Duodenal mucosa (tissue), 2 donors: ENCODE measurements around the gene VSIR.

ENCODE experiments used
- H3K27ac ChIP-seq: one replicate; pipeline ENCODE4 v1.7.0; 2013; ENCODE audit warnings: low read depth, low read length
- H3K27me3 ChIP-seq, 2 donors: one replicate each; pipeline ENCODE4 v1.7.0; 2013; ENCODE audit warnings: low read length in 2 of 2, control low read depth in 1 of 2; ENCODE audit not compliant: insufficient read depth in 2 of 2, control insufficient read depth in 1 of 2
- H3K36me3 ChIP-seq, 2 donors: one replicate each; pipeline ENCODE4 v1.7.0; 2013; ENCODE audit warnings: low read length in 2 of 2, control low read depth in 1 of 2; ENCODE audit not compliant: insufficient read depth in 2 of 2, control insufficient read depth in 1 of 2
- H3K4me1 ChIP-seq, 2 donors: one replicate each; pipeline ENCODE4 v1.7.0; 2013; ENCODE audit warnings: low read length in 2 of 2, control low read depth in 1 of 2; ENCODE audit not compliant: insufficient read depth in 2 of 2, control insufficient read depth in 1 of 2
- H3K4me3 ChIP-seq, 2 donors: one replicate each; pipeline ENCODE4 v1.7.0; 2013; ENCODE audit warnings: low read length in 2 of 2, low read depth in 1 of 2
- H3K9ac ChIP-seq, 2 donors: one replicate each; pipeline ENCODE4 v1.7.0; 2013; ENCODE audit warnings: low read length in 2 of 2, low read depth in 1 of 2
- H3K9me3 ChIP-seq, 2 donors: one replicate each; pipeline ENCODE4 v1.7.0; 2013; ENCODE audit warnings: low read length in 2 of 2, control low read depth in 1 of 2; ENCODE audit not compliant: control insufficient read depth in 1 of 2

Gene VSIR

DNA sequence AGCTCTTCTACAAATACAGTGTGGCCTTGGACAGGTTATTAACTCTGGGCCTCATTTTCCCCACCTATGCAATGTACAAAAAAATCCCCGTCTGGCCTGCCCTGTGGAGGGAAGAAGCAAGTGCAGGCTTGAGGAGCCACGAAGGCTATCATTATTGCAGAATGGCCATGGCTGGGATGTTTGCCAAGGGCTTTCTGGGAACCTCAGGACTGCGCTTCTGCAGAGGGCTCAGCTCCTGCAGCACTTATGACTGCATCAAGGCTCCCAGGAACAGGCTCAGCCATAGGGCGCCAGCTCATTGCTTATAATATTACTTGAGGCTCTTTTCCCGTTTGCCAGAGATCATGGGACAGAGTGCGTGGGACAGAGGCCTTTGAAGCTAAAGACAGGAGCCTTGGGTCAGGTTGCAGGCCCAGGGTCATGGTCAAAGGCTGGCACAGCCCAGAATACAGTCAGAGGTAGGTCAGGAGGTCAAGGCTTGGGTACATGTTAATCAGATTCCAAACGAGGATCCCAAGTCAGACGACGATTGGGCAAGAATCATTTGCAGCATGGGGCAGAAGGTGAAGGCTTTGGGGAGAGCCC, 33.2 kb downstream of the VSIR start:
- H3K4me3 ChIP-seq: no peak overlapping the region
- H3K36me3 ChIP-seq: no peaks in the 10 kb centered on the region
- no peak overlapping the region for H3K27ac ChIP-seq
- no peaks in the 10 kb centered on the region for H3K9me3 ChIP-seq
- no peaks in the 10 kb centered on the region for H3K27me3 ChIP-seq
- peaks cover 56 to 67% of the 10 kb centered on the region in 2 donors for H3K4me1 ChIP-seq
- H3K9ac ChIP-seq: no peak overlapping the region

DNA sequence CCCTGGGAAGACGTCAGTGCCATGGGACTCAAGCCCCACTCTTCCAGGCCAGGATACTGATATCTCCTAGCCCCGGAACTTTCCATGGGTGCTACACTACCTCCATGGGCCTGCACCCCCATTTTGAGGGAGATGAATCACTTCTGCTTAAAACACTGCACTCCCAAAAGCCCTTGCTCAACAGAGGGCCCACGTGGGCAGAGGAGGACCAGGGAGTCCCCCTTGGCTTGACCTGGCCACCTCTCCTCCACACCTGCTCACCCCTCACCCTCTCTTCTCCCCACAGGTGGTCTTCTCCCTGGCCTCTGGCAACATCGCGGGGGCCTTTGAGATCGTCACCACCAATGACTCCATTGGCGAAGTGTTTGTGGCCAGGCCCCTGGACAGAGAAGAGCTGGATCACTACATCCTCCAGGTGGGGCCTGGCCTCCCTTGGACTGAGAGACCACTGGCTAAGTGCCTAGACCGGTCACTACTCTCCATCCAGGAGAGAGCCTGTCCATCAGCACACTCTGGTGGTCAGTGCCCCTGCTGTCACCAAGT, 33.9 kb downstream of the VSIR start:
- Histone ChIP-seq H3K9ac (no peak overlapping the region), H3K27me3 (no peaks in the 10 kb centered on the region), H3K27ac (no peak overlapping the region), H3K36me3 (no peaks in the 10 kb centered on the region), H3K9me3 (no peaks in the 10 kb centered on the region), H3K4me1 (peaks cover 53 to 69% of the 10 kb centered on the region in 2 donors), H3K4me3 (no peak overlapping the region)

DNA sequence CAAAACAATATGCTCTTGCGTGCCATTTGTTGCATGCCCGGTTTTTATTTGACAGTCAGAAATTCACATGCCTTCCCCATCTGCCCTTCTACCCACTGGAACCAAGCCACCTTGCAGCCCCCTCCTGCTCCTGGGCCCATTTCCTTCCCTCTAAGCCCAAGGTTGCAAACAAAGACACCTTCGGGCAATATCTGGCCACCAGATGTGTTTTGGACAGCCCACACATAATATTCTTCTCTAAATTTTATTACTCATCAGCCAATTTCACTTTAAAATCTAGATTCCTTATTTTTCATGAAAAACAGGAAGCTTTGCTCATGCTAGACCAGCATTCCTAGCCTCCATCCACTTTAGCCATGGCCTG, 35.5 kb downstream of the VSIR start:
- Histone ChIP-seq H3K4me1 (peaks cover 53 to 66% of the 10 kb centered on the region in 2 donors), H3K4me3 (no peak overlapping the region), H3K36me3 (no peaks in the 10 kb centered on the region), H3K27ac (peak overlapping the region; percentile 63), H3K9ac (no peak overlapping the region), H3K27me3 (no peaks in the 10 kb centered on the region), H3K9me3 (no peaks in the 10 kb centered on the region)

DNA sequence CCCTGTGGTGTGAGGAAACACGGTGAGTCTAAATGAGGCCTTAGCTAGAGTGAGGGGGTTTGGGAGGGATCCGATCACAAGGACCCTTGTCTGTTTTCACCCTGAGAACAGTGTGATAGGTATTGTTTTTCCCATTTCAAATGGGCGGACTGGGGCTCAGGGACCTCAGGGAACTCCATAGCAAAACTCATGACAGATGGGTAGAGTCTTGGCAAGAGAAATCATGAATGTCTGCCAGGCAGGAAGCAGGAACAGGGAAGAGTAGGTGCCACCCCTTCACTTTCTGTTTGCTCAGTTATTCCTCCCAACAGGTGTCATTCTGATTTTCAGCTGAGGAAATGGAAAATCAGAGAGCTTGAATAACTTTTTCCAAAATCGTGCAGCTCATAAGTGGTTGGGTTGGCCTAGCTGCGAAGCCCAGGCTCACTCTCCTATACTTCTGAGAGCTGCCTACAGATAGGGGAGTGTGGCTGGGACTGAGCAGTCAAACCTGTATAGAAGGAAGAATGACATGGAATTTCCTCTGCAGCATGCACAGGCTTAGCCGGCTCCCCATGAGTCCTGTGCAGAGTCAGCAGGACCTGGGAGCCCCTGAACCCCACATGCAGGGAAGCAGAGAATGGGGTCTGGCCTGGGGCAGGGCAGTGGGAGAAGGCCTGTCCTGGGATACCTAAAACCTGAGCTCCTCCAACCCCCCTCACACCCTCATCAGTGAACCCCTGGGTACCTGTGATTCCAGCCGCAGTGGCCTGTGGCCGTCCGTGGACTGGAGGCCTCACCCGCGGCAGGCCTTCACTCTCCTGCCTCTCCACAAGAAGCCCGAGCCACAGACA, 36.1 kb downstream of the VSIR start:
- Histone ChIP-seq H3K36me3 (no peaks in the 10 kb centered on the region), H3K4me1 (peaks cover 50 to 65% of the 10 kb centered on the region in 2 donors), H3K27ac (peak overlapping the region; percentile 63), H3K27me3 (no peaks in the 10 kb centered on the region), H3K9me3 (no peaks in the 10 kb centered on the region), H3K4me3 (peak overlapping the region in 1 of 2 donors; percentile 10), H3K9ac (peak overlapping the region; percentile 28 to 42)

DNA sequence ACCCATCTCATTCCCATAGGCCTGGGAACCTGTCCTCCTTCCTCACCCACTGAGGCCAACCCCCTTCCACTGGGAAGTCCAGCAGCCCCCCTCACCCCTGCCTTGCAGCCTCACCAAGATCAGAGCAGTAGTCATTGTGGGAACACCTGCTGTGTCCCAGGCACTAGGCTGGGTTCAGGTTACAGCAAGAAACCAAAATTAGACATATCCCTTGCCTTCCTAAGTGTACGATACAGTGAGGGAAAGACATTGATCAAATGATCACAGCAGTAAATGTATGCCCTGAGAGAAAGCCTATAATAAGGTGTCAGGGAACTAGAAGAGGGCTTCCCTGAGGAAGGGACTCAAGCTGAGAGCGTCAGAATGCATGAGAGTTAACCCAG, 36.8 kb downstream of the VSIR start:
- Histone ChIP-seq H3K9ac (peak overlapping the region; percentile 28 to 42), H3K27ac (no peak overlapping the region), H3K27me3 (no peaks in the 10 kb centered on the region)

DNA sequence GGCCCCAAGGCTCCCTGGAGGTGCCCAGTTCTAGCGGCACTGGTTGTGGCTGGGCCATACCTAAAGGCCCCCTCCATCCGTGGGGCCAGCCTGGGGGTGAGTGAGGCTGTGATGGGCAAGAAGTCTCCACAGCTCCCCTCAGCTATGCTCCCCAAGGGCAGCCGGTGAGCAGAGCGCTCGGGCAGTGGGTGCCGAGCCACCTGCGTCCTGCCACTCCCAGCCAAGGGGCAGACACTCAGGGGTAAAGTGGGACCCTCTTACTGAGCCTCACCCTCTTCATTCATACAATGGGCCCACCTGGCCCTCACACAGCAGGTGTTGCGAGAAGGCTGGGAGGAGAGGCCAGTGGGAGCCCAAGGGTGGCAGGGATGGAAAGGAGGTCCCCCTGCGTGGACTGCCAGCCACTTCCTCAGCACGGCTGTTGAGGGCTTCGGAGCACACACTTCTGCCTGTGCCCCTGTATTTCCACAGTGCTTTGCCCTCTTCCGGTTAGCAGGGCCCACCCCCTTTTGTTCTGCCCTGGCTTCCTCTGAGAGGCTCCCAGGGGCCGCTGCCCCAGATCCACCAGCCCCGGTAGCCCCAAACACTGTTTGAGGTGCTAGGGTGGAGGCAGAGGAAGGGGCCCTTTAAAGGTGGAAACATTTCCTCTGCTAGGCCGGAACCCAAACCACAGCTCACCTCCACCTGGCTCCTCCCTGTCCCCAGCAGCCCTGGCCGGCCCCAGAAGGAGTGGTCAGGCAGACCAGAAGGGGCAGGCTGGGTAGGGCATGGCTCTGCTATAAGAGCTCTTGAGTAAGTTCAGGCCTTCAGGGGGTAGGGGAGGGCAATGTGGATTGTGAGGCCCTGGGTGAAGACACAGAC, 37.4 kb downstream of the VSIR start:
- Histone ChIP-seq H3K27ac (peak overlapping the region; percentile 30), H3K9me3 (no peaks in the 10 kb centered on the region), H3K36me3 (no peaks in the 10 kb centered on the region), H3K9ac (peak overlapping the region; percentile 28 to 42), H3K27me3 (no peaks in the 10 kb centered on the region), H3K4me3 (peak overlapping the region; percentile 10 to 40), H3K4me1 (peaks cover 46 to 53% of the 10 kb centered on the region in 2 donors)

More for the DNA sequence above, 36.8 kb downstream of the VSIR start:
- Histone ChIP-seq H3K9me3 (no peaks in the 10 kb centered on the region), H3K36me3 (no peaks in the 10 kb centered on the region), H3K4me1 (peaks cover 46 to 59% of the 10 kb centered on the region in 2 donors), H3K4me3 (peak overlapping the region in 1 of 2 donors; percentile 10)

DNA sequence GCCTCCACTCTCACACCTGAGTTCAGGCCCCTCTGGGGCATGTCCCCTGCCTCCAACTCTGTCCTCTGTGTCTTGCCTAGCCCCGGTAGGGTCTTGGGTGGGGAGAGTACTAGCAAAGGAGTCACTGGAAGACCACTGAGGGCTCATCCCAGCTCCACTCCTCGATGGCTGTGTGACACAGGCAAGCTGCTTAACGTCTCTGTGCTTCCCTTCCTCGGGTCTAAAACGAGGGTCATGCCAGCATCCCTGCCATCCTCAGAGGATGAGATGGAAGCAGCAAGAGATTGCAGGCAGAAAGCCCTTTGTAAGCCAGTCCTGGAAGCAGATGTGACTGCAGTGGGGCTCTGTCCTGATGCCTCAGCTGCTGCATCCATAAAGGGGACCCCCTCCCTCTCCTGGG, 38.5 kb downstream of the VSIR start:
- Histone ChIP-seq H3K4me3 (no peak overlapping the region), H3K4me1 (peaks cover 42 to 49% of the 10 kb centered on the region in 2 donors), H3K27ac (no peak overlapping the region), H3K36me3 (no peaks in the 10 kb centered on the region), H3K27me3 (no peaks in the 10 kb centered on the region), H3K9me3 (no peaks in the 10 kb centered on the region), H3K9ac (no peak overlapping the region)

DNA sequence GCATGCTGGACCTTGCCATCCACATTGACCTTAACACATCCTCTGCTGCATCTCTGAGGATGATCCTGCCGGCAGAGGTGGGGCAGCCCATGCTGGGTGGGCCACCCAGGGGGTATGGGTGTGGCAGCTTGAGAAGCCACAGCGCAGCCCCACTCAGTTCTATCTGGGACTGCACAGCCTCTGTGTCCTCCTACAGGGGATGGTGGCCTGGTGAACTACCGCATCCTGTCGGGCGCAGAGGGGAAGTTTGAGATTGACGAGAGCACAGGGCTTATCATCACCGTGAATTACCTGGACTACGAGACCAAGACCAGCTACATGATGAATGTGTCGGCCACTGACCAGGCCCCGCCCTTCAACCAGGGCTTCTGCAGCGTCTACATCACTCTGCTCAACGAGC, 41.5 kb downstream of the VSIR start:
- H3K27ac ChIP-seq: no peak overlapping the region
- no peaks in the 10 kb centered on the region for H3K27me3 ChIP-seq
- H3K9ac ChIP-seq: no peak overlapping the region
- no peaks in the 10 kb centered on the region for H3K36me3 ChIP-seq
- no peak overlapping the region for H3K4me3 ChIP-seq
- H3K9me3 ChIP-seq: no peaks in the 10 kb centered on the region
- peaks cover 49 to 60% of the 10 kb centered on the region in 2 donors for H3K4me1 ChIP-seq

DNA sequence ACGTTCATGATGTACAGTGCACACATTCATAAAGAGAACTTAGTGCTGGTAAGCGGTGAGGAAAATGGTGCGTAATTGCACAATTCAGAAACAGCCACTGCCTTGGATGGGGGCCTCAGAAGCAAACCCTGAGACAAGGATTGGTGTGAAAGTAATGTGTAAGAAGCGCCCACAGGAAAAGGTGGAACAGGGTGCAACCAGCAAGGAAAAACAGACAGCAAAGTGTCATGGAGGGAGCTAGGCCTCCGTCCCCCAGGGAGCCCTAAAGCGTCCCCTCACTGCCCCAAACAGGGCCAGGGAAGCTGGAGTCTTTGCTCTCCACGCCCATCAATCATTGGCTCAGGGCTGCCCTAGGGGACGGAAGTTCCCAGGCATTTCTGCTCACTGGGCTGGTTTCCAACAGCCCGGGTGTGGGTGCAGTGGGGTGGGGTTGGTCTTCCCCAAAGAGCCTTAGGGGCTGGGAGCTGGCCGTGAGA, 44.1 kb downstream of the VSIR start:
- no peaks in the 10 kb centered on the region for H3K9me3 ChIP-seq
- H3K4me1 ChIP-seq: peaks cover 50 to 51% of the 10 kb centered on the region in 2 donors
- no peaks in the 10 kb centered on the region for H3K27me3 ChIP-seq
- H3K9ac ChIP-seq: peak overlapping the region in 1 of 2 donors; percentile 20
- no peak overlapping the region for H3K4me3 ChIP-seq
- peak overlapping the region; percentile 49 for H3K27ac ChIP-seq
- no peaks in the 10 kb centered on the region for H3K36me3 ChIP-seq
